SK-N-DZ (cell line): ENCODE measurements around the gene C1QTNF12.

ENCODE experiments used
- DNase-seq: peaks from one replicate; pipeline ENCODE4 v3.0.0-alpha.2; 2015; ENCODE audit warnings: low spot score

The C1QTNF12 gene

GRCh38 chr1:1240822-1241587 lies 5.5 kb downstream of the C1QTNF12 start:
- DNase-seq: no peak

- DNase-seq: no peak
These were observed 6.2 kb downstream of the C1QTNF12 start for GRCh38 chr1:1240348-1240732.

DNA sequence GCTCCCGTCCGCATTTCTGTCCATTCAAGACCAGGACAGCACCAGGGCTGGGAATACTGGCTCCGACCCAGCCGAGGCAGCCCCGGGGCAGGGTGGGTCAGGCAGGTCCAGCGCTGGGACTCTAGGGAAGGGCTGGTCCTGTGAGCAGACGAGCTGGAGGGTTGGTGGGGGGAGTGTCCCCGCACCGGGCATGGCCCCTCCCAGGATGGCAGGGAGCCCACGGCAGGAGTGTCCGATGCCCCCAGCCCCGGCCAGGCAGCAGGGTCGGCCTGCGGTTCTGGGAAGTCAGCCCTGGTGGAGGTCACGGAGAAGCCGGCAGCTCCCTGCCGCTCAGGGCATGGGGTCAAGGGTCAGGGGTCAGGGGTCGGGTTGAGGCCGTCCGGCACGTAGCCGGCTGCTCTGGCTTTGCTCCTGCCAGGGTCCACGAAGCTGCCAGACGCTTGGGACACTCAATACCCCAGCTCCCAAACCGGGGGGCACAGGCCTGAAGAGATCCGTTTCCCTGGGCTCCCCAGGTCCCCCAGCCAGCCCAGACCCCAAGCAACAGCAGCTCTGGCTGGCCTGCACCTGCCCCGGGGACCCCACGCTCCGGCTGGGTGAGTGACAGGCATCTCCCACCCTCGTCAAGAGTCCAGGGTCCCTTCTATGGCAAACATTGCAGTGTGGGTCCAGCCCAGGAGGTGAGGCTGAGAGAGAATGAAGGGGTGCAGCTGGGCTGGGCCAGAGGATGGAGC lies 6.7 kb downstream of the C1QTNF12 start:
- DNase-seq: no peak

GRCh38 chr1:1239227-1239613 lies 7.3 kb downstream of the C1QTNF12 start:
- DNase-seq: no peak

DNA sequence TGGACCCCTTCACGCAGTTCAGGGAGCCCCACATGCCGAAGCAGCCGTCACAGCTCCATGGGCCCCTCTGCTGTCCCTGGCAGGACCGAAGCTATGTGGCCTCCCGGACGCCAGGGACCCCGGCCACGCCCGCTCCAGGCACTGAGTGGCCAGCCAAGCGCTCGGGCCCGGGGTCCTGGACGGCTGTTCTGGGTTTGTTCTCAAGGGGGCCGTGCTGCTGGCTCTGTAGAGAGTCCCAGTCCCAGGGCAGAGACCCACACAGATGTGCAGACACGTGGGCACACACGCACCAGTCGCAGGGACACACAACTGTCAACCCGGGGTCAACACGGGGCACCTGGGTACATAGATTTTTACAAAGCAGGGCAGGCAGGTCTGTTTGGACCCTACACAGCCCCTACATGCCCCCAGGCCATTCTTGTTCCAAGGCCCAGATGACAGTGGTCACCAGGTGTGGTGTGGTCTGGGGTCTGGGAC lies 7.8 kb downstream of the C1QTNF12 start:
- DNase-seq: no peak

DNA sequence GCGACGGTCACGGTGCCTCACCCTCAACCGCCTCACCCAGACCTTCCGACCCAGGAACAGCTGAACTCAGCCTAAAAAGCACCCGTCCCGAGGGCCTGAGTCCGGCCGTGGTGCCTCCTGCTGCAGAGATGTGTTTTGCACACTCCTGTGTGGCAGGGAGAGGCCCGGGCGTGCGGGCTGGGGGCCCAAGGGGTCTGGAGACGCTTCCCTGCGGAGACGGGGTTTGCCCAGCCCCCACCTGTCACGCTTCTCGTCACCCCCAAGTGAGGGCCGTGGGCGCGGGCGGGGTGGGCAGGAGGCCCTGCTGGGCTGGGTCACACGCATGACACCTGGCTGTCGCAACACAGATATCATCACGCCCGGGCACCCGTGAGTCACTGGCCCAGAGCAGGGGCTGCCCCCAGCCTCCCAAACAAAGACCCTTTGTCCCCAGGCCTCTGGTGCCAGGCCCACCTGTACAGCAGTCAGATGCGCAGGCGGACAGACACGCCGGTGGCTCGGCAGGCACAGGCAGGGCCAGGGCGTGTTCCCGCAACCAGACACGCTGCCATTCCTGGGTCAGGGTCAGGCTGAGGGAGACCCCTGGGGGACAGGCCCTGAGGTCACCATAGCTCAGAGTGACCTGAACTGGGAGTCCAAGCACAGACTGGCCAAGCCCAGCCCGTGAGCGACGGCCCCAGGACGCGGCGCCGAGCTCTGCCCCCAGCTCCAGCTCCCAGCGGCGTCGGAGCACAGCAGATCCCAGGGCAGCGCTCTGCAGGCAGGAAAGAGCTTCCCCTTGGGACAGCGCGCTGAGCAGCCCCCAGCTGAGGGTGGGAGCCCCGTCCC lies 8.4 kb downstream of the C1QTNF12 start:
- DNase-seq: no peak

DNA sequence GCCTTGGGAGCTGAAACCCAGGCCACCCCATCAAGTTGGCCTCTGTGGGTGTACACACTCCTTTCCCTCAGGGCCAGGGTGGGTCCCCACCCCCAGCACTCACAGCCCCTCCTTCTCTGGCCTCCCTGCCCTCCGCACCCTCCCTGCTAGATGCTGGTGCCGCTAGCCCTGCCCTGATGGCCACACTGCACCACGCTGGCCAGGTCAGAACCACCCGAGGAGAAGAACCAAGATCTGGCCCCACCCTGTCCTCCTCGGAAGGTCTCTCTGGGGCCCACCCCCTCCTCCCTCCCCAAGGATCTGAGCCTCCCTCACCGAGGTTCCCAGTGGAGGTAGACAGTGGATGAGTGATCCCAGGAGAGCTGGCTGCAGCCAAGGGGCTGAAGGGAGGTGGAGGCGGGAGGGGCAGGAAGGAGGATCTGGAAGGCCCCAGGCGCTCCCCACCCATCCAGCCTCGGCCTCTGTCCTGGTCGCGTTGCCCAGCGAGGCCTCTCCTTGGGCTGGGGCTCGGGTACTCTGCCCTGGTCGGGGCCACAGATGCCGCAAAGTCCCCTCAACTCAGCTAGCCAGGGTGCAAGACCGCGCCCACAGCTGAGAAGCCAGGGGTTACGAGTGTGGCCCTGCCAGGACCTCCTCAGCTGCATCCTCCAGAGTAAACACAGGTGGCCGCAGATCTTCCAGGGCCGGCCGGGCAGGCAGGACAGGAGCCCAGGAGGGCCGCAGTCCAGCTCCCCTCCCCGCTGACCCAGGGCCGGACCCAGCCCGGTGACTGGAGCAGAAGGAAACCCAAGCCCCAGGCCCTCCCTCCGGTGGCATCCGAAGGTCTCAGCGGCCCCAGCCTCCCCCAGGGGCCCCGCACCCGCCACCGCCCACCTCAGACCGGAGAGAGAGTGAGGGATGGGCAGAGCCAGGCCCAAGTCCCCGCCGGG lies 9.3 kb downstream of the C1QTNF12 start:
- DNase-seq: no peak

GRCh38 chr1:1236176-1236763 lies 10.3 kb downstream of the C1QTNF12 start:
- DNase-seq: no peak

- no peak for DNase-seq
These were observed 11.3 kb downstream of the C1QTNF12 start for GRCh38 chr1:1235016-1235744.

- DNase-seq: no peak
These were observed 12.2 kb downstream of the C1QTNF12 start for GRCh38 chr1:1234180-1234808.

- no peak for DNase-seq
These were observed 13.0 kb downstream of the C1QTNF12 start for GRCh38 chr1:1233567-1233892.

GRCh38 chr1:1232796-1233566 lies 13.5 kb downstream of the C1QTNF12 start:
- no peak for DNase-seq

DNA sequence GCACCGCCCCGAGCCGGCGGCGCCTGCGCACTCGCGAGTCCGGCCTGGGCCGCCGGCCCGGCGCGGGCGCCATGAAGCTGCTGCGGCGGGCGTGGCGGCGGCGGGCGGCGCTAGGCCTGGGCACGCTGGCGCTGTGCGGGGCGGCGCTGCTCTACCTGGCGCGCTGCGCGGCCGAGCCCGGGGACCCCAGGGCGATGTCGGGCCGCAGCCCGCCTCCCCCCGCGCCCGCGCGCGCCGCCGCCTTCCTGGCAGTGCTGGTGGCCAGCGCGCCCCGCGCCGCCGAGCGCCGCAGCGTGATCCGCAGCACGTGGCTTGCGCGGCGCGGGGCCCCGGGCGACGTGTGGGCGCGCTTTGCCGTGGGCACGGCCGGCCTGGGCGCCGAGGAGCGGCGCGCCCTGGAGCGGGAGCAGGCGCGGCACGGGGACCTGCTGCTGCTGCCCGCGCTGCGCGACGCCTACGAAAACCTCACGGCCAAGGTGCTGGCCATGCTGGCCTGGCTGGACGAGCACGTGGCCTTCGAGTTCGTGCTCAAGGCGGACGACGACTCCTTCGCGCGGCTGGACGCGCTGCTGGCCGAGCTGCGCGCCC lies 14.2 kb downstream of the C1QTNF12 start, which contains the start of gene B3GALT6:
Gene B3GALT6, plus strand, starts transcription at position 30 of the 588 bp plus-strand sequence. Its CDS starts 42 bp downstream, at position 72.
- DNase-seq: no peak

GRCh38 chr1:1231400-1232207 lies 14.9 kb downstream of the C1QTNF12 start, which contains the start of gene SDF4:
Gene SDF4 (minus strand): TSS chr1:1232001. CDS start chr1:1228772, 3,229 bp downstream.
- peak; percentile 90 for DNase-seq

DNA sequence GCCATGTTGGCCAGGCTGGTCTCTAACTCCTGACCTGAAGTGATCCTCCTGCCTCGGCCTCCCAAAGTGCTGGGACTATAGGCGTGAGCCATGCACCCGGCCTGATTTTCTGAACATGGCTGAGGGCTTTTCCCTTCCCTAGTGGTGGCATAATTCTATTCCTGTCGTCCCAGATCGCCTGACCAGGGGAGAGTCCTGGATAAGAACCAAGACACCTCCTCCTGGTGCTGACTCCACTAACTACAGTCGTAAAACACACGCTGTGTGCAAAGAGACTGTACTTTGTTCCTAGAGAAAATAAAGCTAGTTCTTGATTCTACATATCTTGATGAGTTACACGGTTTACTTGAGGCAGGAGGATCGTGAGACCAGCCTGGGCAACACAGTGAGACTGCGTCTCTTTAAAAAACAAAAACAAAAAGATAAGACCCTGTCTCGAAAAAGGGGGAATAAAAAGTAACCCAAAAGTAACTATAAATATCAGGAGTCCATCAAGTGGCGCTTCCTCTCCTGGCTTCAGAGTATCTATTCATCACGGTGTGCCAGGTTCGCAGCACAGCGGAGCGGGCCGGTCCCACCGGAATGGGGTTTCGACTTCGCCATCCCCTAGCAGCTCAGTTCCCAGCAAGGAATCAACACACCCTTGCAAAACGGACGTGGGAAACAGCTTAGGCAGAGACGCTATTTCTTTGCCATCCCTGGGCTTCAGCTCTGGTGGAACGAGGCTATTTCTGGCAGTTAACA lies 15.7 kb downstream of the C1QTNF12 start:
- no peak for DNase-seq

DNA sequence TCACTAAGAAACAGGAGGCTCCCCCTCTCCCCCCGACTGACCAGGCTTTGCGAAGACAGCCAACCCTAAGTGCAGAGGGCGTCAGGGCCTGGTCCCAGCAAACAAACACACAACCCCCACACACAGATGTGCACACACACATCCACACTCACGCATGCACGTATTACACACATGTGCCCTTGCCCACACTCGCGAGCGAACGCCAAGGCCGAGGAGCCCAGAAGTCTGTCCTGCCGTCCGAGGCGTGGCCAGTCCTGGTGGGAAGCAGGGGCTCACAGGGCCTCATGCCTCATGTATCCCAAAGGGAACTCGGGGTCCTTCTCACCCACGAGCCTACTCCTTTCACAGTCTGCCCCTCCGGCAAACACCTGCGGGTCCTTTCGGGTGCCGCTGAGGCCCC lies 16.8 kb downstream of the C1QTNF12 start:
- no peak for DNase-seq
